Right lobe of liver (tissue), 6 donors: Measurements from ENCODE around the gene TMEM204. TPM values are rescaled to one million over a fixed set of nuclear protein-coding genes. Genes with fewer than 3 reads are reported as not detected.
"Not testable (repeated sequence)": the region's sequence is repeated elsewhere in the genome, so short reads cannot be mapped to it uniquely, and the experiment has no call there.

ENCODE experiments used
- ATAC-seq, 4 donors: fragments of 200-7000 bp; cut with Tn5 transposase; one replicate each; pipeline ENCODE4 v1.9.1; 2020; ENCODE audit warnings: mild to moderate bottlenecking in 4 of 4, moderate library complexity in 4 of 4
- DNase-seq, 3 donors: peaks; one replicate each; pipeline ENCODE4 v3.0.0-alpha.2; 2020
- H3K27ac ChIP-seq, 3 donors: fragments of 200-600 bp; one replicate each; pipeline ENCODE4 v1.8.0; 2022
- H3K27me3 ChIP-seq, 2 donors: fragments of 200-600 bp; one replicate each; pipeline ENCODE4 v1.8.0; 2022
- H3K36me3 ChIP-seq, 4 donors: fragments of 200-600 bp; sonication (generic) in 1 of 4; one replicate each; pipeline versions ENCODE4 v1.5.1 to v1.8.0; 2017 to 2022; ENCODE audit warnings: control low read depth in 1 of 4
- H3K4me1 ChIP-seq, 4 donors: fragments of 200-600 bp; sonication (generic) in 1 of 4; one replicate each; pipeline versions ENCODE4 v1.5.1 to v1.8.0; 2017 to 2022; ENCODE audit warnings: control low read depth in 1 of 4
- H3K4me3 ChIP-seq, 3 donors: fragments of 200-600 bp; one replicate each; pipeline ENCODE4 v1.8.0; 2022
- H3K9me3 ChIP-seq, 4 donors: fragments of 200-600 bp; sonication (generic) in 1 of 4; one replicate each; pipeline versions ENCODE4 v1.5.1 to v1.8.0; 2017 to 2022; ENCODE audit warnings: control low read depth in 1 of 4
- CTCF ChIP-seq, 4 donors: fragments of 200-600 bp in 3 of 4; fragments of 450-650 bp in 1 of 4; IDR thresholded peaks; one replicate each; pipeline versions ENCODE4 v1.5.1 to v1.8.0; 2016 to 2022; ENCODE audit warnings: antibody characterized with exemption in 4 of 4, mild to moderate bottlenecking in 2 of 4
- POLR2A ChIP-seq: fragments of 450-650 bp; IDR thresholded peaks from one replicate; pipeline ENCODE4 v1.6.1; 2017; ENCODE audit warnings: antibody characterized with exemption, mild to moderate bottlenecking
- WGBS: methylation state at CpG from one replicate; pipeline ENCODE4 v1.1.6; 2018; ENCODE audit warnings: low coverage, low lambda C conversion rate; ENCODE audit not compliant: insufficient coverage; ENCODE audit errors: missing lambda C conversion rate; 5-methylcytosine and 5-hydroxymethylcytosine counted together
- intact Hi-C, 2 donors: fragments of 100-400 bp; cut with DNase I; formaldehyde crosslinking; loops; one replicate each; pipeline versions ENCODE4 v1.11.2 to v1.14.1; 2022
- total RNA-seq, 6 experiments: library from RNA; depleted of rRNA in 2 of 6; stranded (reverse); fragments of >200 nt in 2 of 6; fragmentation: NEBNext Ultra II Directional in 3 of 6; extraction: Animal tissue kit (Norgen Biotek cat#: 25700) in 3 of 6; gene quantifications; one replicate each; pipeline versions ENCODE4 v1.1.0 to v1.2.4, GENCODE V29; 2016 to 2023
- donor health status: DM: no; HTN: yes; CAD: no.
- donor health status: DM: no; HTN: no; CAD: no.
- donor health status: DM: no; HTN: no; CAD: no.
- donor health status: DM: no; HTN: yes; CAD: no.
- donor health status: DM: no; HTN: yes; CAD: no.

The TMEM204 gene
- total RNA-seq, 6 experiments from 2014 or later: 4.7 to 18.7 (median 8.9) TPM

- TF ChIP-seq POLR2A (no peak), CTCF (IDR thresholded peaks at IDR 0.05) (no peak)
- Histone ChIP-seq H3K27me3 (no peaks in the 10 kb centered on the region), H3K4me1 (no peaks in the 10 kb centered on the region), H3K9me3 (no peaks in the 10 kb centered on the region), H3K4me3 (no peak overlapping the region), H3K36me3 (no peaks in the 10 kb centered on the region), H3K27ac (no peak overlapping the region)
- DNase-seq: no peak
- intact Hi-C loops: no loop called here
- ATAC-seq: no peak
- 92% methylated on average over 17 of the region's 23 CpGs for WGBS
Observed at GRCh38 chr16:1590930-1591705, 57.7 kb downstream of the TMEM204 start.

GRCh38 chr16:1592446-1592845 lies 59.0 kb downstream of the TMEM204 start:
- intact Hi-C loops: no loop called here
- H3K4me1 ChIP-seq: no peaks in the 10 kb centered on the region
- 76% methylated on average over 5 of the region's 16 CpGs for WGBS
- no peak overlapping the region for H3K27ac ChIP-seq
- no peak for ATAC-seq
- no peaks in the 10 kb centered on the region for H3K9me3 ChIP-seq
- no peak overlapping the region for H3K4me3 ChIP-seq
- no peaks in the 10 kb centered on the region for H3K27me3 ChIP-seq
- H3K36me3 ChIP-seq: no peaks in the 10 kb centered on the region
- no peak for TF ChIP-seq CTCF (IDR thresholded peaks at IDR 0.05)
- TF ChIP-seq POLR2A: no peak
- no peak for DNase-seq

GRCh38 chr16:1595511-1595910 lies 62.0 kb downstream of the TMEM204 start:
- H3K9me3 ChIP-seq, H3K27me3 ChIP-seq, H3K36me3 ChIP-seq, H3K4me3 ChIP-seq, ATAC-seq, DNase-seq, H3K4me1 ChIP-seq, intact Hi-C loops, H3K27ac ChIP-seq: not testable (repeated sequence)
- WGBS: 80% methylated on average over 5 of the region's 5 CpGs

- Histone ChIP-seq H3K4me3 (no peak overlapping the region), H3K4me1 (no peaks in the 10 kb centered on the region), H3K36me3 (peaks cover 0 to 3% (median 0%) of the 10 kb centered on the region in 4 donors), H3K9me3 (no peaks in the 10 kb centered on the region), H3K27me3 (no peaks in the 10 kb centered on the region), H3K27ac (no peak overlapping the region)
- TF ChIP-seq CTCF (IDR thresholded peaks at IDR 0.05): no peak
- TF ChIP-seq POLR2A: no peak
- intact Hi-C loops: no loop called here
- DNase-seq (no peak), ATAC-seq (no peak)
- 85% methylated on average over 6 of the region's 12 CpGs for WGBS
Observed at GRCh38 chr16:1596516-1596915, 63.0 kb downstream of the TMEM204 start.

GRCh38 chr16:1597154-1597553 lies 63.7 kb downstream of the TMEM204 start:
- intact Hi-C loops: no loop called here
- 87% methylated on average over 3 of the region's 13 CpGs for WGBS
- no peaks in the 10 kb centered on the region for H3K27me3 ChIP-seq
- no peaks in the 10 kb centered on the region for H3K9me3 ChIP-seq
- H3K27ac ChIP-seq: no peak overlapping the region
- TF ChIP-seq CTCF (IDR thresholded peaks at IDR 0.05) (no peak), POLR2A (no peak)
- H3K36me3 ChIP-seq: peaks cover 0 to 3% (median 0%) of the 10 kb centered on the region in 4 donors
- ATAC-seq (peak in 1 of 4 donors; percentile 34), DNase-seq (no peak)
- no peak overlapping the region for H3K4me3 ChIP-seq
- H3K4me1 ChIP-seq: no peaks in the 10 kb centered on the region
